GM23338 (cell line): ENCODE measurements around the gene AUH. TPM values are rescaled to one million over a fixed set of nuclear protein-coding genes. Genes with fewer than 3 reads are reported as not detected.

Experiments
- ATAC-seq: fragments of 200-7000 bp; cut with Tn5 transposase; 3 replicates; pipeline ENCODE4 v1.9.1; 2020
- DNase-seq: peaks from one replicate; pipeline ENCODE4 v3.0.0-alpha.2; 2015; ENCODE audit warnings: low spot score
- H2AFZ ChIP-seq: fragments of 200-600 bp; sonication (generic); 2 replicates; pipeline ENCODE4 v1.8.0; 2016; ENCODE audit warnings: antibody characterized with exemption, mild to moderate bottlenecking, moderate library complexity
- H3F3A ChIP-seq: fragments of 200-600 bp; sonication (generic); replicated peaks from 2 replicates; pipeline ENCODE4 v1.8.0; 2017; ENCODE audit warnings: antibody characterized with exemption, mixed run types, low read depth
- H3K27ac ChIP-seq: fragments of 200-600 bp; sonication (generic); 2 replicates; pipeline ENCODE4 v1.6.1; 2016; ENCODE audit warnings: low read depth
- H3K27me3 ChIP-seq: fragments of 200-600 bp; sonication (generic); 2 replicates; pipeline ENCODE4 v1.8.0; 2016; ENCODE audit warnings: mild to moderate bottlenecking, mixed run types, moderate library complexity; ENCODE audit not compliant: insufficient read depth
- H3K36me3 ChIP-seq: fragments of 200-600 bp; sonication (generic); 2 replicates; pipeline ENCODE4 v1.8.0; 2016; ENCODE audit warnings: mild to moderate bottlenecking; ENCODE audit not compliant: insufficient read depth
- H3K4me1 ChIP-seq: fragments of 200-600 bp; sonication (generic); 2 replicates; pipeline ENCODE4 v1.8.0; 2016; ENCODE audit warnings: mild to moderate bottlenecking, moderate library complexity; ENCODE audit not compliant: insufficient read depth
- H3K4me2 ChIP-seq: fragments of 200-600 bp; sonication (generic); 2 replicates; pipeline ENCODE4 v1.7.1; 2017; ENCODE audit warnings: mixed run types
- H3K4me3 ChIP-seq: fragments of 200-600 bp; sonication (generic); 2 replicates; pipeline ENCODE4 v1.6.1; 2016; ENCODE audit warnings: mixed run types
- H3K79me2 ChIP-seq: fragments of 200-600 bp; sonication (generic); replicated peaks from 2 replicates; pipeline ENCODE4 v1.8.0; 2017; ENCODE audit warnings: mild to moderate bottlenecking; ENCODE audit not compliant: insufficient read depth
- H3K9me2 ChIP-seq: fragments of 200-600 bp; sonication (generic); 2 replicates; pipeline ENCODE4 v1.8.0; 2017; ENCODE audit not compliant: insufficient read depth
- H4K20me1 ChIP-seq: fragments of 200-600 bp; sonication (generic); replicated peaks from 2 replicates; pipeline ENCODE4 v1.8.0; 2017; ENCODE audit warnings: mild to moderate bottlenecking; ENCODE audit not compliant: insufficient read depth
- H3K27ac Mint-ChIP-seq: 2 replicates; pipeline ENCODE4 v1.8.0; 2020; ENCODE audit warnings: inconsistent platforms, mild to moderate bottlenecking, moderate library complexity, mixed read lengths
- H3K27me3 Mint-ChIP-seq: 3 replicates; pipeline ENCODE4 v1.8.0; 2022; ENCODE audit warnings: low read depth, mild to moderate bottlenecking, moderate library complexity, mixed read lengths, inconsistent platforms; ENCODE audit not compliant: insufficient read depth, poor library complexity
- H3K36me3 Mint-ChIP-seq: 3 replicates; pipeline ENCODE4 v1.8.0; 2021; ENCODE audit warnings: low read depth, mild to moderate bottlenecking, inconsistent platforms, moderate library complexity, mixed read lengths
- H3K4me1 Mint-ChIP-seq: 3 replicates; pipeline ENCODE4 v1.8.0; 2020; ENCODE audit warnings: mild to moderate bottlenecking, inconsistent platforms, mixed read lengths
- H3K4me3 Mint-ChIP-seq: 3 replicates; pipeline ENCODE4 v1.8.0; 2021; ENCODE audit warnings: moderate library complexity, mild to moderate bottlenecking, inconsistent platforms, mixed read lengths
- H3K9me3 Mint-ChIP-seq: 3 replicates; pipeline ENCODE4 v1.8.0; 2020; ENCODE audit warnings: moderate library complexity, mild to moderate bottlenecking, inconsistent platforms, mixed read lengths
- CREB1 ChIP-seq: fragments of 250-450 bp; sonication (Bioruptor Pico); IDR thresholded peaks from 2 replicates; pipeline ENCODE4 v1.5.0; 2020; ENCODE audit warnings: low read depth, mild to moderate bottlenecking, moderate library complexity
- EZH2 ChIP-seq: fragments of 200-600 bp; sonication (generic); IDR thresholded peaks from one replicate; pipeline ENCODE4 v1.8.0; 2017; ENCODE audit warnings: antibody characterized with exemption, mild to moderate bottlenecking, low read depth; ENCODE audit not compliant: unreplicated experiment
- EZH2phosphoT487 ChIP-seq: fragments of 200-600 bp; sonication (generic); IDR thresholded peaks from one replicate; pipeline ENCODE4 v1.8.1; 2018; ENCODE audit warnings: antibody characterized with exemption; ENCODE audit not compliant: unreplicated experiment
- STAT1 ChIP-seq: IDR thresholded peaks from one replicate; pipeline ENCODE4 v1.6.1; 2016; ENCODE audit warnings: antibody characterized with exemption; ENCODE audit not compliant: unreplicated experiment
- ZNF462 ChIP-seq: fragments of 250-450 bp; sonication (Bioruptor Pico); IDR thresholded peaks from 2 replicates; pipeline ENCODE4 v1.5.0; 2020; ENCODE audit warnings: mild to moderate bottlenecking, moderate library complexity
- polyA plus RNA-seq: library from polyadenylated mRNA; unstranded; fragments of >200 nt; fragmentation: Nextera tagmentation; extraction: Ambion mirVana; gene quantifications from 2 replicates; pipeline ENCODE4 v1.2.1, GENCODE V29; 2016
- total RNA-seq: library from RNA; depleted of rRNA; stranded (reverse); fragments of >200 nt; shearing (Covaris generic); gene quantifications from 2 replicates; pipeline ENCODE4 v1.2.3, GENCODE V29; 2014

Gene AUH
- total and polyA plus RNA-seq, 2 experiments from 2014 or later = 28.8 to 34.2 TPM

DNA sequence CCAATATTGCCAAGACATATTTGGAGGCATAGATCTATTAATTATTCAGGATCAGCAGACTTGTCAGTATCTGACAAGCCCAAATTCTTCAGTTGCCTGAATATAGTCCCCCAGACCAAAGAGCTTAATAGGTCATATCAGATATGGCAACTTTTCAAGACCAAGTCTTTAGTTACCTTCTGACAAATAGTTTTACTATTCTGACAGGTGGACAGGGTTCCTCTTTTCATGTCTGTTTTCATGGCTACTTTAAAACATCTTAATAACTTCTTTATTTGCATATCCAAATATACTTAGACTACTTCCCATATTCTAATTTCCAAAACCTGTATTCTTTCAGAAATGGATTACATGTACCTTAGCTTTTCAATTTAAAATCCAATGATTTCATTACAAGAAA is 65.4 kb downstream of the AUH start:
- Histone ChIP-seq H3K27me3 (no peaks in the 10 kb centered on the region), H4K20me1 (0 out of 2 replicates have a peak, but pooled peaks cover 5% of the 10 kb centered on the region), H3K79me2 (peaks cover 2% of the 10 kb centered on the region; the same call in 1 of the 2 replicates), H2AFZ (no peak overlapping the region), H3K36me3 (no peaks in the 10 kb centered on the region), H3F3A (no peaks in the 10 kb centered on the region), H3K27ac (no peak overlapping the region), H3K4me3 (no peak overlapping the region), H3K4me1 (no peaks in the 10 kb centered on the region), H3K4me2 (no peak overlapping the region), H3K9me2 (0 out of 2 replicates have a peak, but pooled peaks cover 5% of the 10 kb centered on the region)
- H3K4me3 Mint-ChIP-seq = no peak overlapping the region
- ATAC-seq = no peak
- no peak for TF ChIP-seq ZNF462
- no peak overlapping the region for H3K27ac Mint-ChIP-seq
- H3K27me3 Mint-ChIP-seq = no peaks in the 10 kb centered on the region
- peaks cover 17% of the 10 kb centered on the region for H3K36me3 Mint-ChIP-seq
- H3K4me1 Mint-ChIP-seq = peaks cover 2% of the 10 kb centered on the region; the same call in 2 of the 3 replicates
- no peaks in the 10 kb centered on the region for H3K9me3 Mint-ChIP-seq
- DNase-seq = no peak

DNA sequence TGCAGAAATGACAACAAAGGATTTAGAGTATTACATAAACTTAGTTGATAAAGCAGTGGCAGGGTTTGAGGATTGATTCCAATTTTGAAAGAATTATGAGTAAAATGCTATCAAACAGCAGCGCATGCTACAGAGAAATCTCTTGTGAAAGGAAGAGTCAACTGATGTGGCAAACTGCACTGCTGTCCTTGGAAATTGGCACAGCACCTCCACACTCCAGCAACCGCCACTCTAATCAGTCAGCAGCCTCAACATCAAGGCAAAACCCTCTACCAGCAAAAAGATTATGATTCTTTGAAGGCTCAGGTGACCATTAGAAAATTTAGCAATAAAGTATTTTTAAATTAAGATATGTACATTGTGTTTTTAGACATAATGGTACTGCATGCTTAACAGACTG is 66.4 kb downstream of the AUH start:
- H3K4me1 ChIP-seq = no peaks in the 10 kb centered on the region
- H2AFZ ChIP-seq = no peak overlapping the region
- H3K27me3 ChIP-seq = no peaks in the 10 kb centered on the region
- no peak overlapping the region for H3K4me2 ChIP-seq
- no peak overlapping the region for H3K4me3 Mint-ChIP-seq
- H3F3A ChIP-seq = no peaks in the 10 kb centered on the region
- H3K27me3 Mint-ChIP-seq = no peaks in the 10 kb centered on the region
- 0 out of 2 replicates have a peak, but pooled peaks cover 2% of the 10 kb centered on the region for H3K9me2 ChIP-seq
- peaks cover 5% of the 10 kb centered on the region; the same call in 1 of the 2 replicates for H4K20me1 ChIP-seq
- no peak overlapping the region for H3K4me3 ChIP-seq
- H3K27ac ChIP-seq = no peak overlapping the region
- no peaks in the 10 kb centered on the region for H3K36me3 ChIP-seq
- H3K79me2 ChIP-seq = no peaks in the 10 kb centered on the region
- H3K27ac Mint-ChIP-seq = no peak overlapping the region
- ATAC-seq (no peak), DNase-seq (no peak)
- no peaks in the 10 kb centered on the region for H3K9me3 Mint-ChIP-seq
- peaks cover 2% of the 10 kb centered on the region; the same call in 2 of the 3 replicates for H3K4me1 Mint-ChIP-seq
- H3K36me3 Mint-ChIP-seq = peaks cover 17% of the 10 kb centered on the region
- TF ChIP-seq CREB1 (CRISPR knock-in tag) (no peak), ZNF462 (no peak), STAT1 (no peak), EZH2phosphoT487 (no peak), EZH2 (no peak)
